Right renal pelvis (tissue), 4 donors: ENCODE data around the gene MYL7. TPM values are rescaled to one million over a fixed set of nuclear protein-coding genes. Genes with fewer than 3 reads are reported as not detected.

Experiments used
- DNase-seq, 4 donors: peaks; one replicate each; pipeline ENCODE4 v3.0.0-alpha.2; 2013; ENCODE audit warnings: low read depth in 4 of 4, low spot score in 3 of 4, missing footprints in 1 of 4
- polyA plus RNA-seq, 4 donors: library from polyadenylated mRNA; unstranded; fragments of 120-200 nt; gene quantifications; one replicate each; pipeline ENCODE4 v1.2.1, GENCODE V29; 2013; ENCODE audit not compliant: insufficient read length in 4 of 4

Gene MYL7
- polyA plus RNA-seq, 4 donors = 0.37 to 0.99 (median 0.56) TPM

DNA sequence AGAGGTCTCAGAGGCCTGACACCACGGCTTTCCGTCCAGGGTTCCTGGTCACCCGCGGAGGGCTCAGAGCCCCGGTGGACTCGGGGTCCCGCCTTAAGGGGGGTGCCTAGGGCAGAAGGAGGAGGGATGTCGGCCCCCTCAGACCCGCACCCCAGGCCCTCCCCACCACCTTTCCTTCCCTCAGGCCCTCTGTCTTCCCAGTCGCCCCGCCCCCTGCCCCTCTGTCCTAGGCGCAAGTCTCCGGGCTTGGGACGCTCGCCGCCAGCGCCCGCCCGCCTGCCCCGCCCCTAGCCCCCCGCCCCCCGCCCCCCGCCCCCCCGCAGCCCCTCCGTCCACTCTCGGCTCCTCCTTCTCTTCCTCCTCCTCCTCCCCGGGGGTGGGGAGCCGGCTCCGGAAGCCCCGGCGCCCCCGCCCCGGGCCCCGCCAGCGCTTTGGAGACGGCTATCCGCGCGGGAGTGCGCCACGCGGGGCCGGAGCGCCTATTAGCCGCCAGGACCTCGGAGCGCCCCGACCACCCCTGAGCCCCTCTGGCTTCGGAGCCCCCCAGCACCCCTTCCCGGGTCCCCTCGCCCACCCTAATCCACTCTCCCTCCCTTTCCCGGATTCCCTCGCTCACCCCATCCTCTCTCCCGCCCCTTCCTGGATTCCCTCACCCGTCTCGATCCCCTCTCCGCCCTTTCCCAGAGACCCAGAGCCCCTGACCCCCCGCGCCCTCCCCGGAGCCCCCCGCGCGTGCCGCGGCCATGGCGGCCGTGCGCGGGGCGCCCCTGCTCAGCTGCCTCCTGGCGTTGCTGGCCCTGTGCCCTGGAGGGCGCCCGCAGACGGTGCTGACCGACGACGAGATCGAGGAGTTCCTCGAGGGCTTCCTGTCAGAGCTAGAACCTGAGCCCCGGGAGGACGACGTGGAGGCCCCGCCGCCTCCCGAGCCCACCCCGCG is 36.9 kb downstream of the MYL7 start, which contains the start of gene AEBP1:
Gene AEBP1 (plus strand): TSS at position 423 of the 937 bp plus-strand sequence. CDS start 321 bp downstream, at position 744.
- no peak for DNase-seq

GRCh38 chr7:44103566-44103922 is 37.6 kb downstream of the MYL7 start:
- no peak for DNase-seq

GRCh38 chr7:44102846-44103565 is 38.1 kb downstream of the MYL7 start:
- DNase-seq = no peak

DNA sequence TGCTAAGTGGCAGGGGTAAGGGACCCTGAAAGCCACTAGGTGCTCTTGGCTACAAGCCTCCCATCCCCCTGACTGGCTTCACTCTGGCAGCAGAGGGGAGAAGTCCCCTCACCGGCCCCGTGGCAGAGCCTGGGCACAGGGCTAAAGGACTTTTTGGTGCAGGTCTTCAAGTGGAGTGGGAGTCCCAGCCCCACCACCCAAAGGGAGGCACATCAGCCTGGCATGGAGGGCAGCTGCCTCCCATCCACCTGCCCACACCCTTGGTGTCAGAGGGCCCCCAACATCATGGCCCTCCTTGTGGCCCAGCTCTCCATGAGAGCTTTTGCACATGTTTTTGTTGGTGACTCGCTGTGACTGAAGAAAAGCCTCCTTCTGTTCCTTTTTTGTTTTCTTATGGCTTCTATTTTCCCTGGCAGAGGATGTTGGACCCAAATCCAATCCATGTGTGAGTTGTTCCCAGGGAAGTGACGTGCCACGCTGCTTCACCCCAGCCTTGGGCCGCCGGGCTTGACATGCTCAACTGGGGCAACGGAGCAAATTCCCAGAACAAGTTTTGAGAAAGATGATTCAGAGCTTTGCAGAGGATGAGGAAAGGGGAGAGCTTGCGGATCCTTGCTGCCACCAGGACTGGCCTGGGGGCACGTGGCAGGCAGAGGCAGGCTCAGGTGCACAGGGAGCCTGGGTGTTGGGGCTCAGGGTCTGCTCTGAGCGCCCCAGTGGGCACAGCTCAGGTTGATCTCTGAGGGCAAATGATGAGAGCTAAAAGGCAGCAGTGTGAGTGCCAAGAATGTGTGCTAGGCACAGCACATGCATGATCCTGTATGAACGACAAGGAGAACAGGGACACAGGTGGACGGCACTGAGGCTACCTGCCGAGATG is 38.9 kb downstream of the MYL7 start:
- DNase-seq = no peak

DNA sequence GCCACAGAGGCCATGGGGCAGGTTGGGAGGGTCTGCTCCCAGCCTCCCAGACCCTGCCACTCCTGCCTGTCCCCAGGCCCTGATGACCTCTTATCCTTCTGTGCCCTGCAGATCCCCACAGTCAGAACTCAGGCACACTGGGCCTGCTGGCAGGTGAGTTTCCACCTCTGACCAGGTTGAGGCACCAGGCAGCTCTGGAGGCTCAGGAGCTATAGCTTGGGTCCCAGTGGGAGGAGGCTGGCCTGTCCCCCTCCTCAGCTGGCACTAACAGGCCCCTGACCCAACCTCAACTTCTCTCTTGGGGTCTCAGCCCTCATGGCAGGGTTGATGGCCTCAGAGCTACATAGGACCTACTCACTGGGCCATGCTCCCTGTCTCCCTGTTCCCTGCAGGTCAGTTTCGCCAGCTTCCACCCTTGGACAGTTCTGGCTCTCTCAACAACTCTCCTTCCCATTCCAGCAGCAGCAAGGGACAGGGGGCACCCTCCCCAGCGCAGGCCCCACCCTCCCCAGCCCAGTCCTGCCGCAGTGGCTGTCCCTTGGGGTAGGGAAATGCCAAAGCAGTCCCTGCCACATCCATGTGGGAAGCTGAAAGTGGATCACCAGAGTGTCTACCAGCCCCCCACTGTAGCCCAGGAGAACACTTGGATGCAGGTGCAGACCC is 39.7 kb downstream of the MYL7 start:
- DNase-seq = no peak

- DNase-seq = no peak
Observed at GRCh38 chr7:44100458-44101302, 40.5 kb downstream of the MYL7 start.

DNA sequence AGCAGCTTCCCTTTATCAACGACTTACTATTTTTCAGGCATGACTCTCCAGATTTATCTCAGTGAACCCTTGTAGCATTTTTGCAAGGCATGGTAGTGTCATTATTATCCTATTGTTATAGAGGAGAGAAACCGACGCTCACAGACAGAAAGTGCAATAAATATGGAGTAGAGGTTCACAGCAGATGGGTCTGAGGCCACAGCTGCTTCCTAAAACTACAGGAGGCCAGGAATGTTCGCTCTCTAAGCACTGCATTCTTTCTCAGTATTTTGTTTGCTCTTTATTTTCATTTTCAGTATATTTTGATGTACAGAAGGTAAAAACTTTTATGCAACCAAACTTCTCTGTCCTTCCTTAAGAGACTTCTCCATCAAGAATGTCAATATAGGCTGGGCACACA is 41.5 kb downstream of the MYL7 start:
- DNase-seq = no peak

DNA sequence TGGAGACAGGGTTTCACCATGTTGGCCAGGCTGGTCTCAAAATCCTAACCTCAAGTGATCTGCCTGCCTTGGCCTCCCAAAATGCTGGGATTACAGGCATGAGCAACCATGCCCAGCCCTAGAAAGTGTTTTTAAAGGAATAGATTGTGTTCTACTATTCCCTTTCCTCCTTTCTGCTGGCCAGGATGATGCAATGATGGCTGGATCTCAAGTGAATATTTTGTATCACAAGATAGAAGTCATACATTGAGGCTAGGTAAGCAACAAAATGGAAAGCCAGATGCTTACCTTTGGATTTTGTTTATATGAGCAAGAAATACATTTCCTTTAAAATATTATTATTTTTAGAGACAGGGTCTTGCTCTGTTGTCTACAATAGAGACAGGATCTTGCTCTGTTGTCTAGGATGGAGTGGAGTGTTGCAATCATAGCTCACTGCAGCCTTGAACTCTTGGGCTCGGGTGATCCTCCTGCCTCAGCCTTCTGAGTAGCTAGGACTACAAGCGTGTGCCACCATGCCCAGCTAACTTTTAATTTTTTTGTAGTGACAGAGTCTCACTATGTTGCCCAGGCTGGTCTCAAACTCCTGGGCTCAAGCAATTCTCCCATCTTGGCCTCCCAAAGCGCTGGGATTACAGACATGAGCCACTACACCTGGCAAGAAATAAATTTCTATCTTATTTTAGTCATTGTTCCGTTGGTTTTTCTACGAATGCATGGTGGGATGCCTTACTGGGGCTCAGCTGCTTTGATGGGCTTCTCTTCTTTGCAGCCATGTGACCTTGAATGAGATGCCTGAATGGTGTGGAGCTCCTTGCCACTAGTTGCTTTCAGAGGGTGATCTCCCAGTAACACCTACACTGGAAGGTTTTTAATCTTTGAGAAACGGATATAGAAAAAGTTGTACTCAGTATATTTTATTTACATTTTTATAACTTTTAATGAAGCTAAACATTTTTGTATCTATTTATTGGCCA is 42.8 kb downstream of the MYL7 start:
- no peak for DNase-seq

GRCh38 chr7:44097064-44097932 is 43.8 kb downstream of the MYL7 start:
- DNase-seq = no peak

DNA sequence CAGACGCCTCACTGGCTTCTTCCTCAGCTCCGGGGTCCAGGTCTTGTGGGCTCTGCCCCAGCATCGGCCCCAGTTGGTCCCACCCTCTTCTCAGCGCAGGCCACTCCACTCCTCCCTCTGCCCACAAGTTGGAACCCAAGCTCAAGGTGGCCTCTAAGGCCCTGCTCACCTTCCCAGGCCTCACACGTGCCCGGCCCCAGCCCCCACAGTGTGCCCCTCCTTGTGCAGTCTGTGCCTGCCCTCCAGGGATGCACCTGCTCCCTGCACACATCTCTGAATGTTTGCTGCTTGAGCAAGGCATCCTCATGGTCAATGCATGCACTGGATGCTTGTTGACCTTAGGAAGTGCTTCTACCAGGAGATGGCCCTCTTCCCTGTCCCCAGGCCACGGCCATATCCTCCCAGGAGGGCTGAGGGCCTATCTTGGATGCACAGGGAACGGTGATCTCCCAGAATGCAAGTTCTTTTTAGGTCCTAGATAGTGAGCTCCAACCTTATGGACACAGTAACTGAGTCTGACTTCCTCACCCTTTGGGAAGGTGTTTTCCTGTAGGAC is 44.7 kb downstream of the MYL7 start:
- DNase-seq = no peak

GRCh38 chr7:44095781-44096180 is 45.4 kb downstream of the MYL7 start:
- no peak for DNase-seq

DNA sequence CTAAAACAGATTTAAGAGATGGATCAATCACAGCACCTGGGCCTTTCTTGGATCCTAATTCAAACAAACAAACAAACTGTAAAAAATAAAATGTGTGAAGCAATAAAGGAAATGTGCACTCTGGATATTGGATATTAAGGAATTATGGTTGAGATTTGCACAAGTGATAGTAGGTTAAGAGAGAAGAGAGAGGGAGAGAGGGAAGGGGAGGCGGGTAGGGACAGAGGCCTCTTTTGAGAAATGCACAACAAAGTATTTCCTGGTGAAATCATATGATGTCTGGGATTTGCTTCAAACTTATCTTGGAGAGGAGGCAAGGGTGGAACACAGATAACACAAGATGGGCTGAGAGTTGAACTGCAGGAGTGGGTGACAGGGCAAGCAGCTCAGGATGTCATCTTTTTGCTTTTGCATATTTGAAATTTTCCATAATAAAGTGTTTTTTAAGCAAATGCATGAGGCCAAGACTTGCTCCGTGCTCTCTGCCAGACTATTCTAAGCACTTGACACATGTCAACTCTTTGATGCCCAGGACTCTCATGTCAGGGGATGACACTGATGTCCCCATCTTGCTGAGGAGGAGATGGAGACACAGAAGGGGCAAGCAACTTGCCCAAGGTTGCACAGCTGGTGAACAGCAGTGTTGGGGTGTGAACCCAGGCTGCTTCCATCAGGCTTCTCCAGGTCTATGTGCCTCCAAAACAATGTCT is 46.1 kb downstream of the MYL7 start:
- DNase-seq = no peak

GRCh38 chr7:44094365-44094764 is 46.8 kb downstream of the MYL7 start:
- no peak for DNase-seq

DNA sequence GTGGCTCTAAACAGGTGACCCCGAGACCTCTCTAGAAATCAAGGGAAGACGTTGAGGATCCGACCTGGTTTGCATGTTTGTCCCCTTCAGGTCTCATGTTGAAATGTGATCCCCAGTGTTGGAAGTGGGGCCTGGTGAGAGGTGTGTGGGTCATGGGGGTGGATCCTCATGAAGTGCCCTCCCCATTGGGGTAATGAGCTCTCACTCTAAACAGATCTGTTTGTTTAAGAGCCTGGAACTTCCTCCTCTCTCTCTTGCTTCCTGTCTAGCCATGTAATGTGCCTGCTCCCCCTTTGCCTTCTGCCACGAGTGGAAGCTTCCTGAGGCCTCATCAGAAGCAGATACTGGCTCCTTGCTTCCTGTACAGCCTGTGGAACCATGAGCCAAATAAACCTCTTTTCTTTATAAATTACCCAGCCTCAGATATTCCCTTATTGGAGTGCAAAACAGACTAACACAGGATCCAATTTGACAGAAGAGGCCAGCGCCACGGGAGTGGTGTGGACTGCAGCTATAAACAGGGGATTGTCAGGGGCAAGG is 48.0 kb downstream of the MYL7 start:
- no peak for DNase-seq
